HG03342 (cell line): ENCODE results near the gene EI24.

Source experiments
- ATAC-seq: cut with Tn5 transposase; IDR thresholded peaks from one replicate; pipeline ENCODE4 v1.9.1; 2021; ENCODE audit warnings: mild to moderate bottlenecking, moderate library complexity; ENCODE audit not compliant: unreplicated experiment

Gene EI24

GRCh38 chr11:125578783-125579182 lies 9.5 kb downstream of the EI24 start:
- ATAC-seq: no peak

- no peak for ATAC-seq
These were observed 10.5 kb downstream of the EI24 start for GRCh38 chr11:125579811-125580210.

GRCh38 chr11:125583496-125583895 lies 14.2 kb downstream of the EI24 start:
- no peak for ATAC-seq

- no peak for ATAC-seq
These were observed 16.2 kb downstream of the EI24 start for GRCh38 chr11:125585487-125585886.

GRCh38 chr11:125586623-125587022 lies 17.3 kb downstream of the EI24 start:
- no peak for ATAC-seq

- ATAC-seq: no peak
These were observed 18.2 kb downstream of the EI24 start for GRCh38 chr11:125587480-125587879.

- ATAC-seq: no peak
These were observed 19.2 kb downstream of the EI24 start for GRCh38 chr11:125588505-125588904.

- ATAC-seq: peak; percentile 17
These were observed 22.5 kb downstream of the EI24 start for GRCh38 chr11:125591649-125592304.

- ATAC-seq: peak; percentile 96
These were observed 23.2 kb downstream of the EI24 start, which contains the start of gene STT3A for GRCh38 chr11:125592305-125593113. STT3A (plus strand) TSS chr11:125592852; CDS start chr11:125595916, 3,064 bp downstream.

- no peak for ATAC-seq
These were observed 24.0 kb downstream of the EI24 start for GRCh38 chr11:125593114-125593820.

- no peak for ATAC-seq
These were observed 25.7 kb downstream of the EI24 start for GRCh38 chr11:125594958-125595357.

- no peak for ATAC-seq
These were observed 31.4 kb downstream of the EI24 start for GRCh38 chr11:125600663-125601062.

- ATAC-seq: no peak
These were observed 33.9 kb downstream of the EI24 start for GRCh38 chr11:125603207-125603606.

GRCh38 chr11:125605417-125605816 lies 36.1 kb downstream of the EI24 start:
- ATAC-seq: no peak

- no peak for ATAC-seq
These were observed 40.3 kb downstream of the EI24 start for GRCh38 chr11:125609545-125609944.

GRCh38 chr11:125618383-125618782 lies 49.1 kb downstream of the EI24 start:
- no peak for ATAC-seq

GRCh38 chr11:125621995-125622394 lies 52.7 kb downstream of the EI24 start:
- no peak for ATAC-seq

GRCh38 chr11:125623064-125623463 lies 53.8 kb downstream of the EI24 start:
- no peak for ATAC-seq

- ATAC-seq: no peak
These were observed 55.5 kb downstream of the EI24 start, which contains the start of gene CHEK1 for GRCh38 chr11:125624756-125625213. CHEK1 (plus strand) TSS chr11:125625163; CDS start chr11:125626769, 1,606 bp downstream.

GRCh38 chr11:125625225-125625629 lies 56.0 kb downstream of the EI24 start:
- no peak for ATAC-seq

GRCh38 chr11:125625630-125626287 lies 56.5 kb downstream of the EI24 start:
- peak; percentile 86 for ATAC-seq
